LNCAP (cell line): ENCODE results near the gene POPDC2.

Experiments
- CTCF ChIP-seq: fragments of 450-650 bp; IDR thresholded peaks from 2 replicates; pipeline ENCODE4 v1.5.1; 2017; ENCODE audit warnings: mild to moderate bottlenecking

POPDC2 gene

DNA sequence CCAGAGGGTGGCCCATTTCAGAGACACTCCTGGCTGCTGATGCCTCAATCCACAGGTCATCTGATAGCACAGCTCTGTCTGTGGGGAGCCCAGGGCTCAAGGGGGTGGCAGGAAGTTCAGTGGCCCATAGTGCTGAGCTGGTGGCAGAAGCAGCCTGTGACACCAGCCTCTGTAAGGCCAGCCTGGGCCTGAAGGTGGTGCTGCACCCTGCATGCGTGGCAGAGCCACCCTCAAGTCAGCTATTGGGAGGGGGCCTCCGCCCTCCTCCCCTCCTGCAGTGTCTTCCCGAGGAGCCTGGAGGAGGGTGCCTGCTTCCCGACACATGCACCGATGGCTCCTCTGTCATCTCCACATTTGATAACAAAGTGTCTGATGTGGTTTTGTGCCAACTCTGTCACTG lies 59.7 kb downstream of the POPDC2 start:
- no peak for TF ChIP-seq CTCF

GRCh38 chr3:119599558-119600174 lies 60.7 kb downstream of the POPDC2 start:
- TF ChIP-seq CTCF, result no peak

DNA sequence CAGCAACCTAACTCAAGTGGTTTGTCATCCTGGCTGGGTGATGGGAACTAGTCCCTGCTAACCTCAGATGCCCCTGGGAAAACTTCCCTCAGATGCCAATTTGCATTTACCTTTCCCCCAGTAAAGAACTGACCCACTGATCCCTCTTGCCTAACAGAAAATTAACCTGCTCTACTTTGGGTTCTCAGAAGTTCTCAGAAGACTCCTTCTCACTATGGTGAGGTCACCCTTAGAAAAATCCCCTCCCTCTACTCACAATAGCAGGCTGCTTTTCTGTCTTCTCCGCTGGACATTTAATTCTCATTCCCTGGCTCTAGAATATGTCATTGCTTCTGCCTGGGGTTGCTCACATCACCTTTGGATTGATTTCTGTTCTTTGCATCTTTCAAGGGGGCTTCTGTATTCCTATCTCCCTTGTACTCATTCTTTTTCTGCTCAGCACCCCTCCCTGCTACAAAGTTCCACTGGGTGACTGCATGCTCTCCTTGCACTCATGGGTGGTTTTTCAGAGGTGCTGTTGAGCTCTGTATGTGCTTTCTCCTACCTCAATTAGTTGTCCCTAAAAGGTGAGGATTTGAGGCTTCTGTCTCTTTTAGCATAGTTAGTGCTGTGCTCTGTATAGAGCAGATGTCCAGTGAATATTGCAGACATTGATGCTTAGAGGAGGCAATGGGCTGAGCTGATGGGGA lies 61.8 kb downstream of the POPDC2 start:
- TF ChIP-seq CTCF, result no peak

- no peak for TF ChIP-seq CTCF
These were observed 62.7 kb downstream of the POPDC2 start, which contains the start of gene PLA1A for GRCh38 chr3:119597548-119598288. TSS of gene PLA1A (plus strand) at chr3:119597885. CDS start at chr3:119597914, 29 bp downstream.

- TF ChIP-seq CTCF, result no peak
These were observed 64.0 kb downstream of the POPDC2 start for GRCh38 chr3:119596398-119596797.

DNA sequence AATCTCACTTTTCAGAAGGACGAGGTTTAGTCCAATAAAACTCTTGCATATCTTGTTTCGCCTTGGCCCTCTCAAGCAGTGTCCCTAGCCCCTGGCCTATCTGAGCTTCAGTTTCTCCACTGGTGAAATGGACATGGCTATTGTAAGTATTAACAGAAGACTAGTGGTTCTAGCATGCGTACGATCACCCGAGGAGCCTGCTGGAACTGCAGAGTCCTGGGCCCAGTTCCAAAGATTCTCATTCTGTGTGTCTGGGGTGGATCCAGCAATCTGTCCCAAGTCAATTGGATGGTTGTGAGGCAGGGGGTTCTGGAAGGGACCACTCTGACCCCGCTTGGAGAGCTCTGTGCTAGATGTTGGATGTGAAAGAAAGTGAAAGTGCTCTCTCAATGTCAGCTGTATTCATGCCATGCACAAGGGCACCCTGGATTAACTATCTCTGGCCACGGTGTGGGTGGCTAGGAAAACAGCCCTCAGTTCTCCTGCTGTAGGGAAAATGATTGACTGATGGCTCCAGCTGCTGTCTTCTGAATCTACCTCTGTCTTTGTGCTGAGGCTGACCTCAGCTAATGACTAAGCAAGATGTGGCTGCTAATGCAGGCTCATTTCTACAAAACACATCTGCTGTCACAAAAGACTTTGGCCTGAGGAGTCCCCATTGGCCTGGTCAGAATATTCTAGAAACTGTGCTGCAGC lies 64.6 kb downstream of the POPDC2 start:
- TF ChIP-seq CTCF, result no peak

DNA sequence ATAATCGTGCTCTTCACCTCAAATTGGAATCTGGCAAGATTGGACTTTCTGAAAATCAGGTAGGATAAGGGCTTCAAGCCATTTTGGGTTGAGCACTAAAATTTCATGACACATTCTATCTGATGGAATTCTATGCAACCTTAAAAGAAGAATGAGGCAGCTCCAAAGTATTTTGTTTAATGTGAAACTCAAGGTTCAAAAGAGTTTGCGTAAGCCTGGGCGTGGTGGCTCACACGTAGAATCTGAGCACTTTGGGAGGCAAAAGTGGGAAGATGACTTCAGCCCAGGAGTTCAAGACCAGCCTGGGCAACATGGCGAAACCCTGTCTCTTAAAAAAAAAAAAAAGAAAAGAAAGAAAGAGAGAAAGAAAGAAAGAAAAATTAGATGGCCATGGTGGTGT lies 66.3 kb downstream of the POPDC2 start:
- TF ChIP-seq CTCF, result no peak
